Measurements from ENCODE around the gene CST3. TPM values are rescaled to one million over a fixed set of nuclear protein-coding genes. Genes with fewer than 3 reads are reported as not detected.

Gene CST3
- total RNA-seq, 1 experiment from 2014 or later = 181 TPM

- TF ChIP-seq REST (IDR thresholded peaks at IDR 0.05; ENCODE audit: low read depth) = no peak
- no peak for TF ChIP-seq MAX (IDR thresholded peaks at IDR 0.05)
- no peak for TF ChIP-seq SP1 (IDR thresholded peaks at IDR 0.05; ENCODE audit: low read depth)
- TF ChIP-seq ATF3 (IDR thresholded peaks at IDR 0.05) = no peak
- no peak for TF ChIP-seq ZFX (IDR thresholded peaks at IDR 0.05)
Measured at GRCh38 chr20:23624324-23624691, 13.4 kb downstream of the CST3 start (continued).

GRCh38 chr20:23623666-23624323 is 14.0 kb downstream of the CST3 start:
- Histone ChIP-seq H3K9me3 (ENCODE audit: control insufficient read depth in 1 of 2, insufficient read depth in 1 of 2, low read depth in 1 of 2, low read length in 2 of 2) (peaks cover 0 to 8% of the 10 kb centered on the region in 2 experiments; a peak in 1 of 4 replicates), H3K9me2 (ENCODE audit: insufficient read depth) (no peaks in the 10 kb centered on the region), H3K79me2 (ENCODE audit: insufficient read depth, low read length) (no peaks in the 10 kb centered on the region), H3K27ac (ENCODE audit: low read depth, low read length) (no peak overlapping the region), H3K4me1 (ENCODE audit: control insufficient read depth in 1 of 2, insufficient read depth in 2 of 2, low read length in 2 of 2) (peaks cover 18 to 39% of the 10 kb centered on the region in 2 experiments), H3K4me3 (replicated peaks in 1 of 2; ENCODE audit: low read depth in 1 of 2, low read length in 2 of 2) (no peak overlapping the region), H3K36me3 (ENCODE audit: control insufficient read depth in 1 of 2, insufficient read depth in 2 of 2, low read length in 2 of 2) (no peaks in the 10 kb centered on the region), H3K9ac (ENCODE audit: low read length) (no peak overlapping the region), H2AFZ (ENCODE audit: low read depth, low read length, poor library complexity, severe bottlenecking) (no peak overlapping the region), H4K20me1 (ENCODE audit: insufficient read depth) (no peaks in the 10 kb centered on the region), H3K4me2 (ENCODE audit: low read length) (no peak overlapping the region), H3K27me3 (ENCODE audit: insufficient read depth, low read length) (no peaks in the 10 kb centered on the region)
- no TSS peak for BruUV-seq (replicated peaks)
- POLR2A ChIA-PET = no interaction called here
- ATAC-seq (no peak), DNase-seq (ENCODE audit: low read depth, low spot score) (no peak)
- intact Hi-C loops (cut with micrococcal nuclease) = no loop called here
- RAD21 ChIA-PET (ENCODE audit: low non-redundant PET in 1 of 2, low total read pairs in 2 of 2, uncharacterized antibody in 2 of 2, unreplicated experiment in 2 of 2) = no interaction called here
- CTCF ChIA-PET = no interaction called here
- TF ChIP-seq EZH2phosphoT487 (IDR thresholded peaks at IDR 0.05; ENCODE audit: borderline replicate concordance) (no peak), POLR2AphosphoS5 (IDR thresholded peaks at IDR 0.05; ENCODE audit: low read depth, low read length) (no peak), ELF1 (IDR thresholded peaks at IDR 0.05; ENCODE audit: borderline replicate concordance, low read depth) (no peak), MAX (IDR thresholded peaks at IDR 0.05) (no peak), ZFX (IDR thresholded peaks at IDR 0.05) (no peak), ZNF274 (IDR thresholded peaks at IDR 0.05; ENCODE audit: low read depth, low read length) (no peak), SP1 (IDR thresholded peaks at IDR 0.05; ENCODE audit: low read depth) (no peak), ZBTB33 (IDR thresholded peaks at IDR 0.05; ENCODE audit: extremely low read depth, insufficient replicate concordance, low read length) (no peak), EGR1 (IDR thresholded peaks at IDR 0.05; ENCODE audit: low read depth) (no peak), POLR2A (IDR thresholded peaks at IDR 0.05; ENCODE audit: borderline replicate concordance, extremely low read depth, insufficient read depth, insufficient read length) (no peak), EZH2 (IDR thresholded peaks at IDR 0.05) (no peak), RAD21 (IDR thresholded peaks at IDR 0.05; ENCODE audit: low read depth) (no peak), CEBPB (IDR thresholded peaks at IDR 0.05; ENCODE audit: low read depth) (no peak), JUND (IDR thresholded peaks at IDR 0.05) (no peak), CBX3 (IDR thresholded peaks at IDR 0.05; ENCODE audit: low read depth) (no peak), ATF3 (IDR thresholded peaks at IDR 0.05) (no peak)

All from HCT116 (cell line).